Heart right ventricle (tissue), 16 donors: Measurements from ENCODE around the gene DET1. TPM values are rescaled to one million over a fixed set of nuclear protein-coding genes. Genes with fewer than 3 reads are reported as not detected.

Source experiments
- ATAC-seq, 8 donors: fragments of 200-7000 bp; cut with Tn5 transposase; one replicate each; pipeline ENCODE4 v1.9.1; 2020; ENCODE audit warnings: mild to moderate bottlenecking in 8 of 8, moderate library complexity in 8 of 8, moderate number of reproducible peaks in 1 of 8
- DNase-seq, 2 donors: peaks; one replicate each; pipeline ENCODE4 v3.0.0-alpha.2; 2020
- H3K27ac ChIP-seq, 10 donors: fragments of 200-600 bp; sonication (generic) in 2 of 10; one replicate each; pipeline versions ENCODE4 v1.5.0 to v1.8.0; 2020 to 2022; ENCODE audit warnings: mild to moderate bottlenecking in 3 of 10
- H3K27me3 ChIP-seq, 7 donors: fragments of 200-600 bp; one replicate each; pipeline ENCODE4 v1.8.0; 2021 to 2022; ENCODE audit warnings: mild to moderate bottlenecking in 2 of 7
- H3K36me3 ChIP-seq, 9 donors: fragments of 200-600 bp; sonication (generic) in 1 of 9; one replicate each; pipeline versions ENCODE4 v1.5.0 to v1.8.0; 2020 to 2022; ENCODE audit warnings: mild to moderate bottlenecking in 2 of 9
- H3K4me1 ChIP-seq, 9 donors: fragments of 200-600 bp; sonication (generic) in 1 of 9; one replicate each; pipeline versions ENCODE4 v1.5.0 to v1.8.0; 2020 to 2022; ENCODE audit warnings: mild to moderate bottlenecking in 4 of 9
- H3K4me3 ChIP-seq, 10 donors: fragments of 200-600 bp; sonication (generic) in 2 of 10; one replicate each; pipeline versions ENCODE4 v1.5.0 to v1.8.0; 2020 to 2022; ENCODE audit warnings: mild to moderate bottlenecking in 7 of 10, moderate library complexity in 2 of 10
- H3K9me3 ChIP-seq, 11 donors: fragments of 200-600 bp in 10 of 11; sonication (generic) in 2 of 11; one replicate each; pipeline versions ENCODE4 v1.5.0 to v1.8.0; 2013 to 2022; ENCODE audit warnings: mild to moderate bottlenecking in 2 of 11, control low read depth in 1 of 11, moderate library complexity in 1 of 11
- CTCF ChIP-seq, 9 donors: fragments of 200-600 bp; sonication (generic) in 2 of 9; IDR thresholded peaks; one replicate each; pipeline versions ENCODE4 v1.5.0 to v1.8.0; 2021 to 2022; ENCODE audit warnings: antibody characterized with exemption in 9 of 9, mild to moderate bottlenecking in 5 of 9, moderate library complexity in 1 of 9
- WGBS, 2 donors: extraction: QIAGEN DNeasy Blood & Tissue Kit; methylation state at CpG; one replicate each; pipeline ENCODE4 v1.1.7; 2013; ENCODE audit warnings: inconsistent platforms in 1 of 2; 5-methylcytosine and 5-hydroxymethylcytosine counted together
- intact Hi-C, 10 donors: fragments of 100-400 bp; cut with DNase I; formaldehyde crosslinking; loops; one replicate each; pipeline versions ENCODE4 v1.11.1 to v1.14.2; 2022
- long read RNA-seq, 3 donors: library from polyadenylated mRNA; unstranded; transcript quantifications; one replicate each; pipeline ENCODE4 v2.0.0, GENCODE V29; 2020 to 2021
- polyA plus RNA-seq, 2 donors: library from polyadenylated mRNA; stranded (reverse); fragments of 200-250 nt; gene quantifications; one replicate each; pipeline ENCODE4 v1.2.3, GENCODE V29; 2013
- total RNA-seq, 10 donors: library from RNA; stranded (reverse); fragmentation: NEBNext Ultra II Directional in 3 of 10; extraction: Animal tissue kit (Norgen Biotek cat#: 25700) in 3 of 10; gene quantifications; one replicate each; pipeline versions ENCODE4 v1.2.1 to v1.2.4, GENCODE V29; 2021 to 2023
- donor health status: Arrhythmogenic right ventricular cardiomyopathy.
- donor health status: ischemic (EF 13 %, LVEDD 7.1; RV severe dilation, severe dysfunction).
- donor health status: healthy with polysubstance abuse.
- donor health status: DM: no; HTN: yes; CAD: no.
- donor health status: DM: no; HTN: no; CAD: no.
- donor health status: ischemic (EF 25% LVEDD 6.9; RV normal size, moderate dysfunction).
- donor health status: ischemic (EF 25% LVEDD 5.7; RV mildly dilated, moderate dysfunction).
- donor health status: healthy.
- donor health status: DM: yes; HTN: yes; CAD: no.
- donor health status: Ischemic cardiomyopathy.
- donor health status: ischemic (EF 35%, LVEDD 5.7; RV mildly dilated, moderate dysfunction).
- donor health status: nonischemic (EF 11% LVEDD 7.7; RV severe dilation, severe dysfunction).
- donor health status: DM: yes; HTN: yes; CAD: no.
- donor health status: PGD.
- donor health status: ischemic (EF 29% LVEDD 5.4; RV normal size, mild dysfunction).
- donor health status: nonischemic (EF 23%, LVEDD 6.1; RV moderate dilation, normal function).

DET1 gene
- total RNA-seq (10 to 100 TPM in 1 of 10 donors, 1 to 10 TPM in 9; 6.5 to 10.5 (median 8.7) TPM), polyA plus RNA-seq (1 to 10 TPM; 2.9 to 3.4 TPM)
- long read RNA-seq, donor 1, partial matches to known transcripts = 5 of 13 reads
- long read RNA-seq, donor 1, other reads (novel, unspliced or antisense) = 3 of 13 reads
- long read RNA-seq, donor 2, transcript DET1-201 (5 exons, 2,267 nt) = major isoform, 11 of 26 reads
- long read RNA-seq, donor 2, partial matches to known transcripts = 5 of 26 reads
- long read RNA-seq, donor 2, other reads (novel, unspliced or antisense) = 8 of 26 reads
- long read RNA-seq, donor 3, transcript DET1-201 (5 exons, 2,267 nt) = major isoform, 7 of 22 reads
- long read RNA-seq, donor 3, transcript DET1-207 (6 exons, 2,315 nt) = minor isoform, 6 of 22 reads
- long read RNA-seq, donor 3, partial matches to known transcripts = 3 of 22 reads
- long read RNA-seq, donor 3, other reads (novel, unspliced or antisense) = 6 of 22 reads

GRCh38 chr15:88546248-88547129 lies at the start of gene DET1:
Gene DET1, minus strand, starts transcription at chr15:88546681. Its CDS starts 14,976 bp downstream, at chr15:88531705.
- peak; percentile 66 to 91 (median 77) for TF ChIP-seq CTCF (IDR thresholded peaks at IDR 0.05)
- peaks cover 6 to 49% (median 27%) of the 10 kb centered on the region in 9 donors for H3K4me1 ChIP-seq
- intact Hi-C loops = loop anchor here in 1 of 10 donors (10.0 kb wide), 1 partner anchor 68 kb away; no protein-coding TSS in a partner anchor
- DNase-seq (peak; percentile 93 to 96), ATAC-seq (peak; percentile 97 to 100 (median 99))
- H3K27me3 ChIP-seq = no peaks in the 10 kb centered on the region
- WGBS, 2 donors = 3% methylated on average over 33 of the region's 33 CpGs
- H3K27ac ChIP-seq = peak within 1 kb of the TSS; percentile 86 to 97 (median 94)
- peaks cover 0 to 8% (median 0%) of the 10 kb centered on the region in 9 donors for H3K36me3 ChIP-seq
- H3K9me3 ChIP-seq = no peaks in the 10 kb centered on the region
- H3K4me3 ChIP-seq = peak within 1 kb of the TSS; percentile 45 to 88 (median 75)

- no peak overlapping the region for H3K4me3 ChIP-seq
- H3K27ac ChIP-seq = no peak overlapping the region
- no peak for DNase-seq
- no peak for ATAC-seq
- H3K27me3 ChIP-seq = no peaks in the 10 kb centered on the region
- no peaks in the 10 kb centered on the region for H3K36me3 ChIP-seq
- intact Hi-C loops = no loop called here
- TF ChIP-seq CTCF (IDR thresholded peaks at IDR 0.05) = no peak
- peaks cover 0 to 5% (median 0%) of the 10 kb centered on the region in 11 donors for H3K9me3 ChIP-seq
- H3K4me1 ChIP-seq = no peaks in the 10 kb centered on the region
These were observed 44.9 kb upstream of the DET1 start for GRCh38 chr15:88591384-88591783.

- H3K4me1 ChIP-seq = no peaks in the 10 kb centered on the region
- intact Hi-C loops = no loop called here
- DNase-seq (no peak), ATAC-seq (no peak)
- no peaks in the 10 kb centered on the region for H3K36me3 ChIP-seq
- H3K27ac ChIP-seq = no peak overlapping the region
- H3K4me3 ChIP-seq = no peak overlapping the region
- H3K27me3 ChIP-seq = no peaks in the 10 kb centered on the region
- TF ChIP-seq CTCF (IDR thresholded peaks at IDR 0.05) = no peak
- 82 to 84% methylated on average over 6 of the region's 6 CpGs for WGBS, 2 donors
- peaks cover 0 to 5% (median 0%) of the 10 kb centered on the region in 11 donors for H3K9me3 ChIP-seq
These were observed 44.3 kb upstream of the DET1 start for GRCh38 chr15:88590759-88591158.
